CD1c-positive myeloid dendritic cell (primary cell): ENCODE data around the gene ZFHX3.

Experiments
- DNase-seq: peaks from one replicate; pipeline ENCODE4 v3.0.0-alpha.2; 2016; ENCODE audit errors: extremely low spot score

Gene ZFHX3

GRCh38 chr16:72744076-72744793, 303.7 kb downstream of the ZFHX3 start:
- DNase-seq = no peak

- DNase-seq = no peak
Measured at GRCh38 chr16:72743011-72743761, 304.7 kb downstream of the ZFHX3 start.

GRCh38 chr16:72740347-72740746, 307.6 kb downstream of the ZFHX3 start:
- no peak for DNase-seq

GRCh38 chr16:72739577-72739976, 308.4 kb downstream of the ZFHX3 start:
- no peak for DNase-seq

GRCh38 chr16:72736074-72736473, 311.9 kb downstream of the ZFHX3 start:
- no peak for DNase-seq
